Left kidney (tissue), 8 donors: ENCODE data around the gene STX8. TPM values are rescaled to one million over a fixed set of nuclear protein-coding genes. Genes with fewer than 3 reads are reported as not detected.
"Not testable (repeated sequence)": the region's sequence is repeated elsewhere in the genome, so short reads cannot be mapped to it uniquely, and the experiment has no call there.

Source experiments
- DNase-seq: peaks from one replicate; pipeline ENCODE4 v3.0.0-alpha.2; 2013
- long read RNA-seq, 8 donors: transcript quantifications; one replicate each; lab custom pipeline, GENCODE V29; 2026
- polyA plus RNA-seq: library from polyadenylated mRNA; unstranded; fragments of 120-200 nt; gene quantifications from one replicate; pipeline ENCODE4 v1.2.1, GENCODE V29; 2013; ENCODE audit not compliant: insufficient read length

Gene STX8
- polyA plus RNA-seq, result 66.7 TPM
- long read RNA-seq, donor 1, transcript STX8-201 (8 exons, 1,246 nt), result major isoform, 20 of 20 reads
- long read RNA-seq, donor 1, partial matches to known transcripts, result 0 of 20 reads
- long read RNA-seq, donor 1, other reads (novel, unspliced or antisense), result 0 of 20 reads
- long read RNA-seq, donor 2, transcript STX8-201 (8 exons, 1,246 nt), result major isoform, 20 of 30 reads
- long read RNA-seq, donor 2, partial matches to known transcripts, result 7 of 30 reads
- long read RNA-seq, donor 2, other reads (novel, unspliced or antisense), result 0 of 30 reads
- long read RNA-seq, donor 3, transcript STX8-201 (8 exons, 1,246 nt), result major isoform, 15 of 16 reads
- long read RNA-seq, donor 3, partial matches to known transcripts, result 0 of 16 reads
- long read RNA-seq, donor 3, other reads (novel, unspliced or antisense), result 0 of 16 reads
- long read RNA-seq, donor 4, partial matches to known transcripts, result 0 of 1 reads
- long read RNA-seq, donor 4, other reads (novel, unspliced or antisense), result 0 of 1 reads
- long read RNA-seq, donor 5, transcript STX8-201 (8 exons, 1,246 nt), result major isoform, 45 of 65 reads
- long read RNA-seq, donor 5, partial matches to known transcripts, result 18 of 65 reads
- long read RNA-seq, donor 5, other reads (novel, unspliced or antisense), result 0 of 65 reads
- long read RNA-seq, donor 6, transcript STX8-201 (8 exons, 1,246 nt), result major isoform, 29 of 40 reads
- long read RNA-seq, donor 6, partial matches to known transcripts, result 11 of 40 reads
- long read RNA-seq, donor 6, other reads (novel, unspliced or antisense), result 0 of 40 reads
- long read RNA-seq, donor 7, transcript STX8-201 (8 exons, 1,246 nt), result major isoform, 33 of 52 reads
- long read RNA-seq, donor 7, partial matches to known transcripts, result 17 of 52 reads
- long read RNA-seq, donor 7, other reads (novel, unspliced or antisense), result 0 of 52 reads
- long read RNA-seq, donor 8, transcript STX8-201 (8 exons, 1,246 nt), result major isoform, 13 of 15 reads
- long read RNA-seq, donor 8, partial matches to known transcripts, result 0 of 15 reads
- long read RNA-seq, donor 8, other reads (novel, unspliced or antisense), result 0 of 15 reads

DNA sequence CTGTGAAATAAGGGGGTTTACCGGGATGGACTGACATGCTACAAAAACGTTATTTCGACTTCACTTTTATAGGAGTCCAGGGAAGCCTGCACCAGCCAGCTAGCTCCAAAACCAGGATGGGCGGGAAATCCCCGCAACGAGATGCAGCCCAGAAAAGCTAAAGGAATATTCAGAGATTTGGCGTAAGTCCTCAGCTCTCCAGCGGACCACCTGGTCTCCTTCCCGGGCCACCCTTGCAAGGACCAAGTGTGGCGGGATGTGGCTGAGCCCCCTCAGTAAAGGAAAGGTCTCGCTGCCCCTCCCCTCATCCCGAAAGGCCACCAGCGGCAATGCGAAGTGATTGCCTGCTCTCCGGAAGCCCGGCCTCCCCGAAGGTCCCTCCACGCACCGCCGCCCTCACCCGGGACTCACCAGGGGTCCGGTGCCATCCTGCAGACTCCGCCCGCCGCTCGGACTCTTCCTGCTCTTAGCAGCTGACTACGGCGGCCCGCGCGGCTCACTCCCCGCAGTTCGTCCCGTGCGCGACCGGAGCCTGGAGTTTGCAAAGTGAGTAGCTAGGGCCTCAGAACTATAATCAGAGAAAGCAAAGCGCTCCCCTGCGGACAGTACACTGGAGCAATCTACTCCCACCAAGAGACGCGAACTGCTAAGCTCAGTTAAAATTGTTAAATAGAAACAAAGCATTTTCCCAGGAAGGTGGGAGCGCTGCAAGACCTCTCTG is at the start of gene STX8:
TSS of gene STX8 (minus strand) at position 440 of the 721 bp plus-strand sequence. CDS start at position 428, 12 bp downstream.
- peak; percentile 83 for DNase-seq

- no peak for DNase-seq
These were observed 47.3 kb upstream of the STX8 start for GRCh38 chr17:9622961-9623360.

DNA sequence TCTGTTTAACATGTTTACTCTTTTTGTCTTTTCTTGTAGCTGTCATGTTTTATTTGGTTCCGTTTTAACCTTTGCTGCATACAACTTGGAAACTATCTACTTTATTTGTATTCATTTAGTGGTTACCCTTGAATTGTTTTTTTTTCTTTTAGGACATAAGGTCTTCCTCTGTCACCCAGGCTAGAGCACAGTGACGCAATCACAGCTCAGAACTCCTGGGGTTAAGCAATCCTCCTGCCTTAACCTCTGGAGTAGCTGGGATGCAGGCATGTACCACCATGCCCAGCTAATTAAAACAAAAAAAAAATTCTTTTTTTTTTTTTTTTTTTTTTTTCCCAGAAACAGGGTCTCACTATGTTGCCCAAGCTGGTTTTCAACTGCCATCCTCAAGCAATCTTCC is 39.9 kb upstream of the STX8 start:
- DNase-seq, result no peak

- DNase-seq, result peak; percentile 65
These were observed 36.4 kb upstream of the STX8 start for GRCh38 chr17:9612006-9612405.

DNA sequence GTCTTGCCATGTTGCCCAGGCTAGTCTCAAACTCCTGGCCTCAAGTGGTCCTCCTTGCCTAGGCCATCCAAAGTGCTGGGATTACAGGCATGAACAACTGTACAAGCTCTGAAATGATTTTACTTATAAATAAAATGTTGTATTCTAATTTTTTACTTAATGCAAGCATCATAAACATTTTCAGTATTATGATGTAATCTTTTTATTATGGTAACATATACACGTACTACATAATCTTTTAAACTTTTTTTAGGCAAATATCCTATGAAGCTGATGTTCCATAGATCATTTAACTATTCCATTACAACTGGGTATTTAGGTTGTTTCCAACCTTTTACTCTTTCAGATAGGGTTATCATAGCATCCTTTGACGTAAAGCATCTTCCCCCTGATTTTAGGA is 35.9 kb upstream of the STX8 start:
- DNase-seq, result no peak

DNA sequence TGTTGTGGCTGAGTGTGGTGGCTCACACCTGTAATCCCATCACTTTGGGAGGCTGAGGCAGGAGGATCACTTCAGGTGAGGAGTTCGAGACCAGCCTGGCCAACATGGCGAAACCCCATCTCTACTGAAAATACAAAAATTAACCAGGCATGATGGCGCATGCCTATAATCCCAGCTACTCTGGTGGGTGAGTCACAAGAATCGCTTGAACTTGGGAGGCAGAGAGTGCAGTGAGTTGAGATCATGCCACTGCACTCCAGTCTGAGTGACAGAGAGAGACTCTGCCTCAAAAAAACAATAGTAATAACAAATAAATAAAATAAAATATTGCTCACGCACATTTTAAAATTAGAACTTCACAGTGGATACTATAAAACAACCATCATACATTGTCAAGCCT is 31.4 kb upstream of the STX8 start:
- not testable (repeated sequence) for DNase-seq

DNA sequence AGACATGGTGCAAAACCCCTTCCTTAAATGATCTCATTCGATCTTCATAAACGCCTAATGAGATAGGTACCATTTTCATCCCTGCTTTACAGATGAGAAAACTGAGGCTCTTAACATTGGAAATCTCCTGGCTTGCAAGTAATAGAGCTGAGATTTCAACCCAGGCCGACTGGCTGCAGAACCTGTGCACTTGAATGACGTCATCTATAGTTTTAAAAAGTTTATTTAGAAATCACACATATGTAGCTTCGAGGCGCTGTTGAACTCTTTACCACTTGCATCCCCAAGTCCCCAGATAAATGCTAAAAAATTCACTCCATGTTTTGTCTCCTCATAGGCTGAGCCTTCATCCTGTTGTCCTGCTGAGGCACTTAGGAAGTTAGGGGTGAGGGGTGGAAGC is 30.8 kb upstream of the STX8 start:
- DNase-seq, result no peak

GRCh38 chr17:9604583-9604982 is 29.0 kb upstream of the STX8 start:
- not testable (repeated sequence) for DNase-seq

DNA sequence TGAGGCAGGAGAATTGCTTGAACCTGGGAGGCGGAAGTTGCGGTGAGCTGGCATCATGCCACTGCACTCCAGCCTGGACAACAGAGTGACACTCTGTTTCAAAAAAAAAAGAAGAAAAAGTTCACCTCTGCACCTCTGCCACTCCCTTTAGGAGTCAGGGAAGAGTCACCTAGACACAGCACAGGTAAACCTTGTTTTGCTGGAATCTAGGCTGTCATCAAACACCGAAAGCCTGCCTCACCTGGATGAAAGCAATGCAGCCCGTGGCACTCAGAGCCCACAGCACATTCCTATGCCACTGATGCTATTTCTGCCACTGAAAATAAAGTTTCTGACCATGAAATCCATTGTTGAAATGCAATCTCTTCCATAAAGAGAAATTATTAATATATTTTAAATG is 23.0 kb upstream of the STX8 start:
- DNase-seq, result no peak

DNA sequence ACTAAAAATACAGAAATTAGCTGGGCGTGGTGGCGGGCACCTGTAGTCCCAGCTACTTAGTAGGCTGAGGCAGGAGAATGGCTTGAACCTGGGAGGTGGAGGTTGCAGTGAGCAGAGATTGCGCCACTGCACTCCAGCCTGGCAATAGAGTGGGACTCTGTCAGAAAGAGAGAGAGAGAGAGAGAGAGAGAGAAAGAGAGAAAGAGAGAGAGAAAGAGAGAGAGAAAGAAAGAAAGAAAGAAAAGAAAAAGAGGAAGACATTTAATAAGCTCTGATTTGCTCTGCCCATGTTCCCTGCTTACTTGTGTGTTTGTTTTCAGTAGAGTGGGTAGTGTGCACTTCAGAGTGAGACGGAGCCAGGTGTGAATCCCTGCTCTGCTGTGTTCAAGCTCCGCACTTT is 22.0 kb upstream of the STX8 start:
- DNase-seq, result not testable (repeated sequence)

GRCh38 chr17:9594065-9594464 is 18.4 kb upstream of the STX8 start:
- no peak for DNase-seq

DNA sequence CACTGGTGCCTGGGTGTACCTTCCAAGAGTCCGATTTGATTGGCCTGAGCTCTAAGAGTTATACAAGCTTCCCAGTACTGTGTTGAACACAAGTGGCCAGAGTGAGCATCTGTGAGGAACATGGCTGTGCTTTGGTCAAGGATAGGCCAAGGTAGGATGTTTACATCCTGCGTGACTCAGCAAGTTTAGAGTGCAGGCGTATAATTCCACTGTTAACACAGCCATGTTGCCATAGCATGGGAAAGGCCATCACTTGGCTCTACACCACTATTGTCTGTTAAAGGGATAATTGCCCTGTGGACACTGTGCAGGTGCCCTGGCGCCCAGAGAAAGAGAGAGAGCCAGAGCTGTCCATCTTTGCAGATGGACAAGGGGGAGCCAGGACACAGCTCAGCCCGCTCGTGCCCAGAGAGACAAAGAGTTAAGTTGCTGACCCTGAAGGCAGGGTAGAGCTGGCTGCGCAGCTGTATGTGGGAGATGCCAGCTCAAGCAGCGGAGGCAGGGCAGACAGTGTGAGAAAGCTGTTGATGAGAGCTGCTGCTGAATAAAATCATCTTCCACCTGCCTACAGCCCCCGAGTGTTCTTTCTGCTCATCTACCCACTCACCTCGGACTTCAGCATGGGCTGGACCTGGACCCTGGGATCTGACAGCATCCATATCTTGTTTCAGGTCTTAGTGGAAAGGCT is 12.5 kb upstream of the STX8 start:
- DNase-seq, result no peak

GRCh38 chr17:9577373-9577709 is 1.7 kb upstream of the STX8 start:
- DNase-seq, result no peak

GRCh38 chr17:9576521-9577372 is 1.1 kb upstream of the STX8 start, which contains the start of gene CFAP52:
CFAP52 (plus strand) TSS chr17:9576642; CDS start chr17:9576696, 54 bp downstream.
- DNase-seq, result peak; percentile 78

- no peak for DNase-seq
These were observed 4.4 kb downstream of the STX8 start for GRCh38 chr17:9571201-9571600.

DNA sequence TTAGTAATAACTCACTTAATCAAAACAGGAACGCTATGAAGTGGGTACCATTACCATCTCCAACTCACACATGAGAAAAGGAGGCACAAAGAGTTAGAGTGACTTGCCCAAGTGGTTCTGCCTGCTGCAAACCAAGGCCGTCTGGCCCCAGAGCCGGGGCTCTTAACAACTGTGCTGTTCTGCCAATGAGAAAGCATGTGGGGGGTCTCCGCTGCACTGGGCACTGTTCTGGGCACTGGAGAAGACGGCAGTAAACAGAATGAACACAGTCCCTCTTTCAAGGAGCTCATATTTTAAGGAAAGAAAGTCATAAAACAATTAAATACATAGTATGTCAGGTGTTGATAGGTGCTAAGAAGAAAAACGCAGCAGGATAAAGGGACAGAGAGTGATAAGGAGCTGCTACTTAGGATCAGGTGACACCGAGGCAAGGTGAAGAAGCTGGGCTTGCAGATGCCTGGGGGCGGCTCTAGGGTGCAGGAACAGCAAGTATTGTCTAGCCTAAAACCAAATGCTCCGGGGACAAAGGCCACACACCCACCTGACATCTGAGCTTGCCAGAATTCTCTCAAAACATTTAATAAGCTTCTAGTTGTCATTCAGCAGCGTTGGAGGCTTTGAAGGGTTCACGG is 6.5 kb downstream of the STX8 start:
- no peak for DNase-seq

DNA sequence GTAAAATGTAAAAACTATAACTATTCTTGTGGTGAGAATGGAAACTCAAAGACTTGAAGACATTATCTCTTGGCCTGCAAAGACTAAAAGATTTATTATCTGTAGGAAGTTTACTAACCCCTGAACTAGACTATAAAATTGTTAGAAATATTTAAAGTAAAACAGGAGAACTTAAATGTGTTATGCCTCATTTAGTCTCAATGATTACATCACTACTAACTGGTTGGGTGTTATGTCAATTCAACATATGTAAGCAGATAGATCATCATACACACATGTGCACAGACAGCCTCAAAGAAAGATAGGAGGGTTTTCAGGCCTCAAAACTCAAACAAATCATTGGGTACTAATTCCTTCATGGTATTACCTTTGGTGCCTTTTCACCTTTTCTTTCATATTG is 7.6 kb downstream of the STX8 start:
- no peak for DNase-seq

- not testable (repeated sequence) for DNase-seq
These were observed 8.9 kb downstream of the STX8 start for GRCh38 chr17:9566739-9567138.

GRCh38 chr17:9566067-9566466 is 9.6 kb downstream of the STX8 start:
- DNase-seq, result no peak

GRCh38 chr17:9564104-9564503 is 11.5 kb downstream of the STX8 start:
- no peak for DNase-seq
